DMS153 (cell line): Measurements from ENCODE around the gene RBM18.

Experiments
- DNase-seq: peaks from one replicate; lab custom pipeline; 2025; lab: John Stamatoyannopoulos, UW

The RBM18 gene

DNA sequence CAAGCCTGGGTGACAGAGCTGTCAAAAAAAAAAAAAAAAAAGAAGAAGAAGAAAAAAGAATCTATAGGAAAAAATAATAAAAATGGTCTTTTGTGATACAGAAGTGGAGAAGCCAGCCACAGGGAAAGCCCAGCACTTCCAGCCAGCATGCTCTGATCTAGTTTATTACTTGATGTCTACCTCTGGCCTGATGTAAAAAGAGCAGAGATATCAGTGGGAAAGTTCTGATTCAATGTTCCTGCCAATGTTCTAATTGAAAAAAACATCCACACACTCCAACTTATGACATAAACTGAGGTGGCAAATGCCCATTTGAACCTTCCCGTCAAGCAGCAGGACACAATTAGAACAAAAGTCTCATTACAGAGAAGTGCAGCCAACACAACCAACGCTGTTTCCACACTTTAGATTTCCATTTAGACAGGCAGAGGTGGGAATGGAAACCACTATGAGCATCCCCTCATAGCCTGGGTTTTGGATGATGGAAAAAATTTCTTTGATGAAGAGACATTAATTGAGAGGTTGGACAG is 5.7 kb downstream of the RBM18 start:
- DNase-seq: no peak

DNA sequence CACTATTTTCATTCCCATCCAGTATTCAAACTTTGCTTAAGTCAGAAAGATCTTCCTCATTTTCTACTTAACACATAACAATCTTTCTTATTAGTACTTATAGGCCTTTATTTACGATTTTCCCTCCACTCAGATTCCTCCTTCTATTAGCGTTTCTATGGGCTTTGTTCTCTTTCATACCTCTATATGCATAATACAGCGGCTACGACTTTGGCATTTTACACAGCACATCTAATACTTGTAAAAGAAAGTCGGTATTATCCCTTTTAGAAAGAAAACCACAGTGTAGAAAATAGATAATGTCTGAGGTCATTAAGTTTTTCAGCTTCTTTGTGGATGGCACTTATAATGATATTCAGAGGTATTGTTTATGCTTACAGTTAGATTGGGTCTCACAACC is 8.4 kb downstream of the RBM18 start:
- no peak for DNase-seq

DNA sequence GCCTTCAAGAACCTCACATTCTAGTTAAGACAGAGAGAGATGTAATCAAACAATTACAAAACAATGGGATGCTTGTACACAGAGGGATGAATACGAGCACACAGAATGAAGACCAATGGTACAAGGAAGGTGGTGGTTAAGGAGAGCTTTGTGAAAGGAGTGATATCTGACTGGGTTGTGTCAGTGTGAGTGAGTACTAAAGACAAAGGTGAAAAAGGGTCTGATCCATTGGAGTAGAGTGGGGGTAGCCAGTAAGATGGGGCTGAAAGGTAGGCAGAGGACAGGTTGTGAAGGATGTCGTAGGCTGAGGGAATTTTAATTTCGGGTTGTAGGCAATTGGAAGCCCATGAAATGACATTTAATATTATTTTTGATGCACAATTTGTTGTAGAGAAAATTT is 9.9 kb downstream of the RBM18 start:
- no peak for DNase-seq

GRCh38 chr9:122252796-122253195 is 11.8 kb downstream of the RBM18 start:
- no peak for DNase-seq

DNA sequence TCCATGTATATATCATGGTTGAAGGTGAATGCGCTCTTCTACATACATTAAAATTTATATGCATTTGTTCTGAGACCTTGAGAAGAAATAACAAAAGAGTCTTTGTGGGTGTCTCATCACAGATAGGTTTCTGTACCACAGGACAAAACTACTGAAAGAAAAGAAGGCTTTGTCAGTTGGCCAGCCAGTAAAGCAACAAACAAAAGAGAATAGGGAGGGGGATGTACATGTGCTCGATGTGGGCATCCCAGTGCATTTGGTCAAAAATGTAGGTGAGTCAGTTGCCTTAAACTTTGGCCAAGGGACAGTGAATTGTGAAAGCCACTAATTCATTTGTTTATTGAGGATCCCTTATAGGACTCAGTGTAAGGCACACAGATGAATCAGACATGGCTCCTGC is 13.3 kb downstream of the RBM18 start:
- DNase-seq: no peak

DNA sequence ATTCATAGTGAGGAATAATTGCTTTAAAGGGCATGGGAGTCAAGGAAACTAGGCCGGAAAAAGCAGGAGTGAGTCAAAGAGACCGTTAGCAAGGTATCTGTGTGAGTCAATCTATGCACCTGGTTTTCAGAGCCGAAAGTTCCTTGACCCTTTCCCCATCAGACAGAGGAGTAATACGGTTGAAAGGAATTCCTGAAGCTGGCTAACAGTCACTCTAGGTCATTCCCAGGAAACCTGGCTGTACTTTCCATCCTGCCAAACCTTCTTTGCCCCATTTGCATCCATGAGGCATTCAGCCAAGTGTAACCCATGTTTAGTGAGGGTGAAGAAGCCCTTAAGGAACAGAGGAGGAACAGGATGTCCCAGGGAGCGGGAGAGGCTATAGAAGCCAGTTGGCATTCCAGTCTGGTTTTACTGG is 16.2 kb downstream of the RBM18 start:
- DNase-seq: no peak

DNA sequence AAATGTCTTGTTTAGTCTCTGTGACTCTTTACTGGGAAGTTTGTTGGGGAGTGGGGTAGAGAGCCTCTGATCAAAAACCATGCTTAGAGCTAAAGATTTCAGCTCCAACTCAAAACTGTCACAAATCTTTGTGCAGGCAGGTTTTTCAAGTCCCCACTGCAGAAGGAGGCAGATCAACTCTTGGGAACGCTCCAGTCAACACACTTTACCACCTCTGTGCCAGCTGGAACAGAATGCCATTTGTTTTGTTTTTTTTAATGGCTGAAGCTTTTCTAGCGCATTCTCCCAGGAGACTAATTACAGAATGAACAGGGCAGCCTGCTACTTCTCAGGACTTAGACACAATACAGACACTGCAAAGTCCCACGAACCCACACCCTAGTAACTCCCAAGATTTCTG is 18.0 kb downstream of the RBM18 start:
- no peak for DNase-seq

DNA sequence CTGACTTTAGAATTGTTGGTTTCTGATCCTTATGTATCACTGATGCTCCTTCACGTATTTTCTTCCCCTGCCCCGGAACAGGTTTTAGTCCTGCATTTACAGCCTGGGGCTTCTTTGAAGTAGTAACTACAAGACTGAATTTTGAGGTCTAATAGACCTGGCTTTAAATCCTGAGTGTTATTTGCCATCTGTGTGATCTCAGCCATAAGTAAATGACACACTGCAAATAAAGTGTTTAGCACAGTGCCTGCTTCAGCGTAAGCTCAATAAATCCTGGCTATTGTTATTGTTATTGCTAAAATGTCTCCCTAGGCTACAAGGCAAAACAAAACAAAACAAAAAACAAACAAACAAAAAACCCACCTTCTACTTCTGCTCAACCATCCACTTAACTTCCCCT is 20.3 kb downstream of the RBM18 start:
- no peak for DNase-seq

- no peak for DNase-seq
Measured at GRCh38 chr9:122239722-122240121, 24.9 kb downstream of the RBM18 start.

- DNase-seq: no peak
Measured at GRCh38 chr9:122236681-122237080, 28.0 kb downstream of the RBM18 start.

- DNase-seq: no peak
Measured at GRCh38 chr9:122234022-122234748, 30.5 kb downstream of the RBM18 start.

DNA sequence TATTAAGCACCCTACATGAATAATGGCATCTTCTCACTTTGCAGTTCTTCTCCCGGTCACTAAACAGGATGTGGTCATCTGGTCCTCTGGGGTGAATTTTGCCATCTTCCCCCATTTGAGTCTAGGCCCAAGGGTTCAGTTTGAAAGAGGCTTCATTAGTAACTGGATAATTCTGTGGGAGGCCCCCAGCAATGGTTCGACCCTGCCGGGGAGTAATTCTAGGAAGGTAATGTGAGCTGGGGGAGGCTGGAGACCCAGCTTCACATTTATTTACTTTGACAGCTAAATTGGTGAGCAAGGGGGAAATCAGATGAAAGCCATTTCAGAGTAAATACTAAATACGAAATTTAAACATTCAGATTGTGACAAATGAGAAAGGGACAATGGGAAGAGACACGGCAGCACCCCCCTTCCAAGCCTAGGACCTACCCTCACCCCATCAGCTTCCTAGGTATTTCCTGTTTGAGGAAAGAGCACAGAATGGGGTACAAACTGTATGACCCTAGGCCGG is 31.8 kb downstream of the RBM18 start:
- no peak for DNase-seq

DNA sequence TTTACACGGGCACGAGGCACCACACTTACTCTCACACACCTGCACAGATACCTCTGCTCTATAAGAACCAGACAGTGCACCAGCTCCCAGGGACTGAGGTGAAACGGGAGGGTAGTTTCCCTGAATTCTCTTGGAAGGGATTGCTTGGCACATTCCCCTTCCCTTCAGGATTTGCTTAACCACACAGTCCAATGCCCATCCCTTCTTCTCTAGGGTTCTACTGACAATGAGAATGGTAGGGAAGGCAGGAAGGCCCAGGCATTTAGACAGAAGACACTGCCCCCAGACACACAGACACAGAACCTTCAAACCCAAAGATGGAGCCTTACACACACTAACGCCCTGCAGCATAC is 35.2 kb downstream of the RBM18 start:
- DNase-seq: no peak

DNA sequence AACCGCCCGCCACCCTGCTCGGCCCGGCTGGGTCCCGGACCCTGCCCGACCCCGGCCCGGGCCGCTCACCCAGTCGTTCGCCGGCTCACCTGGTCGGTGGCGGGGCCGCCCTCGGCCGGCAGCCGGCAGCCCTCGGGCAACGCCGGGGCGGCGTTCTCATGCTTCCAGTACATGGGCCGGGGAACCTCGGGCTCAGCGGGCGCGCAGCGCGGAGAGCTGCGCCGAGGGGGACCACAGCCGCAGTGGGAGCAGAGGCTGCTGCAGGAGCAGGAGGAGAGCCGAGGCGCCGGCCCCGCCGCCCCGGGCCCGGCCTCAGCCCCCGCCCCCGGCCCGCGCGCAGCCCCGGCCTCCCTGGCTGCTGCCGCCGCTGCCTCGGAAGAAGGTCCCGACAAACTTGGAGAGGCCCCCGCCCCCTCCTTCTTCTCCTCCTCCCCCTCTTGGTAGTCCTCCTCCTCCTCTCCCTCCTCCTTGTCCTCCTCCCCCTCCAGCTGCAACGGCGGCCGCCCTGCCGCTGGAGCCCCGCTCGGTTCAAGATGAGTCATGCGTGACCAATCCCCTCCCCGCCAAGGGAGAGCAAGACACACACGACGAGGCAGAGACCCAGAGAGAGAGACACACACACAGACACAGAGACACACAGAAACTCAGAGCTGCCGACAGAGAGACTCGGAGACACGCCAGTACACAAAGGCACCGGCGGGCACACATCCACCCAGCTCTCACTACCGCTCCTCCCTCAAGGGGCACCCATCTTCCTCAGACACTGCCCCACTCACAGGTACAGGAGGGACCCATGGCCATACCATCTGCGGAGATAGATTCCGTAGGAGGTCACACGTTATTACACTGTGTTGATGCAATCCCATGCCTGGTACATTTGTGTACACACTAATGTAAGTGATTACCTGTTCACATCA is 35.8 kb downstream of the RBM18 start, which contains the start of gene LHX6:
LHX6 (minus strand) TSS at position 390 of the 917 bp plus-strand sequence; CDS start at position 173, 217 bp downstream.
- no peak for DNase-seq

DNA sequence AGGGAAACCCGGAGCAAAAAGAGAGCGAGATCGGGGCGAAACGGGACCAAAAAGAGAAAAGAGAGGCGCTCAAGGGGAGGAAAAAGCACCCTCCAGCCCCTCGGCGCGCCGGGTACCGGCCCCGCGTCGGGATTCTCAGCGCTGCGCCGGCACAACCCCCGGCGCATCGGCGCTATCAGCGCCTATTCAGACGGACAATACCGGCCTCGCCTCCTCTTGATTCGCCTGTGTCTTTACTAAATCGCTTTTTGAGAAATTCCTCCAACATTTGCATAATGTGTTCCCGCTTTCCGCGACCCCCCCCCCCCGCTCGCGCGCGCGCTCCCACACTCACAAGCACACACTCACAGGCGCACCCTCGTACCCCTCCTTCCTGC is 36.5 kb downstream of the RBM18 start:
- DNase-seq: no peak

- no peak for DNase-seq
Measured at GRCh38 chr9:122227575-122227900, 37.1 kb downstream of the RBM18 start.

- no peak for DNase-seq
Measured at GRCh38 chr9:122226758-122227574, 37.7 kb downstream of the RBM18 start.

DNA sequence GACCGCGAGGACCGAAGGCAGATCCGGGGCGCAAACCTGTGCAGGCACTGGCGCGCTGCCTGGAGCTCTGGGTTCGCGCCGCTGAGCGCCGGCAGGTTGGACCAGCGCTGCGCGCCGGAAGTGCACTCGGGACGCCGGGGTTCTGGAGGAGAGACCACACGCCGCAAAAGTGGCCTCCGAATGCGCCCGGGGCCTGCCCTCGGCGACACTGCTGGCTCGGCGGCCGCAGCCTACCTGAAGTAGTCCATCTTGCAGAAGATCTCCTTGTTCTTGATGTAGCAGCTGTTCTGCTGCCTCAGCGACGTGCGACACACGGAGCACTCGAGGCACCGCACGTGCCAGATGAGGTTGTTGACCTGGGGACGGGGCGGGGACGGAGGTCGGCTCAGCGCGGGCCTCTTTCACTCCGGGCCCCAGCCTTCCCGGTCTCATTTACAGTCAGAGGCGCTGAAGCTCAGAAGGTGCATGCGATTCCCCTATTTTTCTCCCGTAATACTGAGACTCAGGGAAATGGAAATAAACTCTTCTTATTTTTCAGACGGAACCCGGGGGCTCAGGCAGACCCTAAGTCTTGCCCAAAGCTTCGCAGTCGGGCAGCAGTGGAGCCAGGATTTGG is 38.4 kb downstream of the RBM18 start:
- no peak for DNase-seq

DNA sequence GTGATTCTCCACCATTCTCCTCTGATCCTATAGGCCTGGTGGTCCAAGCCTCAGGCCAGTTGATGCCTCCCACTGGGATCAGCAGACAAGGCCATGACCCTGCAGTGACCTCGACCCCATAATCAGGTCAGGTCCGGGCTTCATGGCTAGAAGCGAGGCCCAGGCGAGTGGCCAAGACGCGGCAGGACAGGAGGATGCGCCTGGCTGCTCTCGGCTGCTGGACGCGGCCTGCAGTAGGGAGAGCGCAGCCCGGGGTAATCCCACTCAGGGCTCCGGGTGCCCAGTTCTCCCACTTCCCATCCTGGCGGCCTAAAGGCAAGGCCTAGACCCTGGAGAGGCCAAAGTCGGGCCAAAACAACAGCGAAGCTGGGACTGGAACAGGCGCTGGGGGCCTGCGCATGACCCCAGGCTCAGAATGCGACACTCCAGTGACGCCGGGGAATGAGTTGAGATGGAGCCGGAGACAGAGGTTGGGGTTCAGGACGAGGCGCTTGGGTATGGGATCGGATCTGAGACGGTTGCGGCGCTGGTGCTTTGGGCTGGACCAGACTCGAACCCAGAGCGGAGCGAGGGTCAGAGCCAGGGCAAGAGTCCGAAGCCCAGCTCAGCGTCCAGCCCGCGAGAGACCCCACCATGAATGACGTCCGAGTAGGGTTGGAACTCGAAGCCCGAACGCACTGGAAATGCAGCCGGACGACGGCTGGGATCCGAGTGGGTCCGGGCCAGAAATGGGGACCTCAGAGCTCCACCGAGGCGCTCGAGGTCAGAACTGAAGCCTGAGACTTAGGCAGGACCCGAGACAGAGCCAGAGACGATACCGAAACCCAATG is 39.1 kb downstream of the RBM18 start:
- DNase-seq: no peak

DNA sequence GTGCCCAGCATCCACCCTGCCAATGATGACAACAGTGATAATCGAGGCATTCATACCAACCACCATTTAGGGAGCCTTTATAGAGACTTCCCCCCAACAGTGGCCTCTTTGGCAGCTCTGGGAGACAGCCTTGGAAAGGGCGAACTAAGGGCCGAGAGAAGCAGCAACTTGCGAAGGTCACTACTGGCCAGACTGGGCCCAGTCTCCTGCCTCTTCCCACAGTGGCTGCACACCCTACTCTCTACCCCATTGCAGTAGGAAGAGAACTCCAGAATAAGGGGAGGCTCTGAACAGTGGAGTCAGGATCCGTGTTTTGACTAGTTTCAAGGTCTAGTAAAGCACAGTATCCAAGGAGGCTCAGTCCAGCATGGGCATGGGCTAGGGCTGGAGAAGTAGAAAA is 41.2 kb downstream of the RBM18 start:
- no peak for DNase-seq

- DNase-seq: no peak
Measured at GRCh38 chr9:122222791-122223190, 41.8 kb downstream of the RBM18 start.
